ENCODE measurements around the gene DTNB.
A peak's percentile ranks its signal among the peaks of the same experiment; 100 is the strongest.

DTNB gene

DNA sequence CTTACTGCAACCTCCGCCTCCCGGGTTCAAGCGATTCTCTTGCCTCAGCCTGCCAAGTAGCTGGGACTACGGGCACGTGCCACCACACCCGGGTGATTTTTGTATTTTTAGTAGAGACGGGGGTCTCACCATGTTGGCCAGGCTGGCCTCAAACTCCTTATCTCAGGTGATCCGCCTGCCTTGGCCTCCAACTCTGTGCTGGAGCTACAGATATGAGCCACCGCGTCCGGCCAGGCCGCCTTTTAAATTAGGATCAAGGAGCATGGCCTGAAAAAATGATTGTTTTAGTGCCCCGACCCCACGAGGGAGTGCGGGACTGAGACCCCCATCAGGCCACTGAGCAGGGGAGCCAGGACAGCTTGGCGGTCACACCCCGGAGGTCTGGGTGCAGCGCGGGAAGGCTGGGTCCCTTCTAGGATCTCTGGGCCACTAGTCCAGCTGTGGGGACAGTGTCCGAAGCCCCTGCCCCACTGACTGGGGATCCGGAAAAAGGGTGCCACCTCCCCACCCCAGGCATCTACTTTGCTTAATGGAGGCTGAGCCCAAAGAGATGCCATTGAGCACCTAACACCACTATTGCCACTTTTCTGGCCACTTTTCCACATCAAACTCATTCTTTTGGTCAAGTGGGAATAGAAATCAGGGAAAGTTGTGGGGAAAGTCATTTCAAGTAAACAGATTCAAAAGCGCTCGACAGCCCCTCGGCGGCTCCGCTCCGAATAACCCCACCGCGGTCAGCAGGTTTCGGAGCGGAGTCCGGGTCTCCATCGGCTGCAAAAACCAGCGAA, 311.9 kb downstream of the DTNB start:
- DNase-seq, result no peak

DNA sequence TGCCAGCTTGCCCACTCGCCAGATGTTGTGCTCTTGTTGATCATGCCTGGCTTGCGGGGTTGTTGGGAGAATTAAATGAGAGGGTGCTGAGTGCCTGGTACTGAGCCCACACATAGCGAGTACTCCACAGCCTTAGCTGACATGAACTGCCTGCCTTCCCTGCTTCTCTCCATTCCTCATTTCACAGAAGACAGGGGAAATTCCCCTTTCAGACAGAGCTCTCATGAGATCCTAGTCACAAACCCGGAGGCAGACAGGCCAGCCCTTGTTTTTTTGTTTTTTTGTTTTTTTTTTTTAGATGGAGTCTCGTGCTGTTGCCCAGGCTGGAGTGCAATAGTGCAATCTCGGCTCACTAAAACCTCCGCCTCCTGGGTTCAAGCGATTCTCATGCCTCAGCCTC, 314.5 kb downstream of the DTNB start:
- no peak for DNase-seq

DNA sequence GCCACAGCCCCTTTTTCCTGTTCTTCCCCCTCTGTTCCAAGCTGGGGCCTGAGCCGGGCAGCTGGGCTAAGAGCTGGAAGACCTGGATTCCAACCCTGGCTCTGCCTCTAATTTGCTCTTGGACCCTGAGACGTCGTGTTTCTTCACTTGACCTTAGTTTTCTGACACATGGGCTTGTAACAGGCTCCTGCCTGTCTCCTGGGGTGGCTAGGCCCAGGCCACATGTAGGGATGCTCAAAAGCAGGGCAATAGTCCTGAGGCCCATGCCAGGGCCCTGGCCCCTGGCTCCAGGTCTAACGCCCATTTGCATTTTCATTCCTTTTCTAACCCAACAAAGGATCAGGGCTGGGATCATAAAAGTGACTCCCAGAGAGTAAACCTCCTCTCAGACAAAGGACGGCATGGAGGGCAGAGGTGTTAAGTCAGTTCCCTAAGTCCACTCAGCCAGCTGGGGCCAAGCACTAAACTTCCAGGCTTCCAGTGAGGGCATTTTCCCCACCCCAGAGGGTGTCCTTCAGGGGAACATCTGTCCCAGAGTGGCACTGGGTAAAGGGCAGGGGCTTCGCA, 315.0 kb downstream of the DTNB start:
- no peak for DNase-seq

- DNase-seq, result no peak
Observed at GRCh38 chr2:25356088-25356487, 317.3 kb downstream of the DTNB start.

DNA sequence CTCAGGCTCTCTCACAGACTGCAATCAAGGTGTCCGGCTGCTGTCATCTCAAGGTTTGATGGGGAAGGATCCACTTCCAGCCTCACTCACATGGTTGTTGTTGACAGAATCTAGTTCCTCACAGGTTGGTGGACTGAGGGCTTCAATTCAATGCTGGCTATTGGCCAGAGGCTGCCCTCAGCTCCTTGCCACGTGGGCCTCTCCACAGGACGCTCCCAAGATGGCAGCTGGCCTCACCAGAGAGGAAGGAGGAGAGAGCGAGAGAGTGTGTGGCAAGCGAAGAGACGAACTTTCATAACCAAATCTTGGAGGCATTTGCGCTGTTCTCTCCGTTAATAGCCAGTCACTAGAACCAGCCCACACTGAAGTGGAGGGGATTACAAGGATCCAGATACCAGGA, 318.1 kb downstream of the DTNB start:
- DNase-seq, result no peak

GRCh38 chr2:25354116-25354515, 319.3 kb downstream of the DTNB start:
- no peak for DNase-seq

DNA sequence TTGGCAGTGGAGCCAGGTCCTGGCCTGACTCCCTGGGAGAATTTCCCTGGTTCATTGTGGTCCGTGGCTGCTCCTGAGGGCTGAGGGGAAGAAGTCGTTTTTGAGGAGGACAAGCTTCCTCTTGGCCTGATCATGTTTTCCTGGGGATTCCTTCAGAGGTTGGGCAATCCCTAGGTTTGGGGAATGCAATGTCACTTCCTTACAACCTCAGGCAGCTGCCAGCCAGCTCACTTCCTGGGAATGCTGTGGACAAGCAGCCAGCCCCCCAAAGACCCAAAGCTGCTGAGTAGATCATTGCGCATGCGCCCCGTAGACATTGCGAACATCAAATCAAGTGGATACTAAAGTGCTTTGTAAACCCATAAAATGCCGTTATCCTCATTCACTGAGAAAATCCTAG, 324.0 kb downstream of the DTNB start:
- DNase-seq, result no peak

DNA sequence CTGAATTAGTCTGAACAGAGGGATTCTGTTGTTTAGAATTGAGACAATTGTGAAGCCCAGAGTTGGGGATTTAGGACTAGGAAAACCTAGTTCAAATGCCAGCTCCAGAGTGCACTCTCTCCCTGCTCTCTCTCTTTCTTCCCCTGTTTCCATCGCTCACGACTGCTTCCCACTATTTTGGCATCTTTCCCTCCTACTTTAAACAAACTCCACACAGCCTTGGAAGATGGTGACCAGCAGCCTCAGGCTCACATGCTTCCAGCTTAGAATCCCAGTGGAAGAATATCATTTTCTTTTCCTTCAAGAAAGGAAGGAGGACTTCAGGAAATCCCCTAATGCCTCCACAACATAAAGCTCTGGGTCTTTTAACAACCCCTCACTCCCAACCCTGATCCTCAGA, 325.5 kb downstream of the DTNB start:
- no peak for DNase-seq

DNA sequence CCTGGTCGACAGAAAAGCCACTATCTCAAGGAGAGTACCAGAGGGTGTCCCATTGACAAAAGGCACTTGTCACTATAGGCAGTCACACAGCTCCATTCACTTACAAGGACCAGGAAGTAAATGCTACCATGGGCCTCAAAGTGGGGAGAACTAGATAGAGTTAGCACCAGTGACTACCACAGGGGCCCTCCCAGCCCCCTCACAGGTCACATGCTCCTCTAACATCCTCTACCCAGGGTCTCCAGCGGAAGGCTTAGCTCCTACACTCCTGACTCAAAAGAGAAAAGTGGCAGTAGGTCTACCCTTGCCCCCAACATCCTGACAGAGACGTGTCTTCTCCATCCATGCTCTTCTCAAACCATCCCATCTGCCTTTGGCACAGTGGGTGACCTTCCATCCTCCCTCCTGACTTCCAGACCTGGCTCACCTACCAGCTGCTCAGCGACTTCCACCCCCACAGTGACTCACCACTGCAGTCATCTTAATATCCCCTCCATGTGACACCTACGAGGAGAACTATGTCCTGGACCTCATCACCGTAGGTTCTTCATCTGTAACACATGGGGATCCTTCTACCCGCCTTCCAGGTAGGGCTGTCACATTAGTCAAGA, 326.1 kb downstream of the DTNB start:
- DNase-seq, result no peak

GRCh38 chr2:25343187-25343825, 330.1 kb downstream of the DTNB start:
- DNase-seq, result no peak

GRCh38 chr2:25342372-25343186, 330.8 kb downstream of the DTNB start:
- DNase-seq, result peak; percentile 20

- DNase-seq, result no peak
Observed at GRCh38 chr2:25341753-25342371, 331.5 kb downstream of the DTNB start, which contains the start of gene DNMT3A. DNMT3A (minus strand) TSS chr2:25341925; CDS start chr2:25313984, 27,941 bp downstream.

DNA sequence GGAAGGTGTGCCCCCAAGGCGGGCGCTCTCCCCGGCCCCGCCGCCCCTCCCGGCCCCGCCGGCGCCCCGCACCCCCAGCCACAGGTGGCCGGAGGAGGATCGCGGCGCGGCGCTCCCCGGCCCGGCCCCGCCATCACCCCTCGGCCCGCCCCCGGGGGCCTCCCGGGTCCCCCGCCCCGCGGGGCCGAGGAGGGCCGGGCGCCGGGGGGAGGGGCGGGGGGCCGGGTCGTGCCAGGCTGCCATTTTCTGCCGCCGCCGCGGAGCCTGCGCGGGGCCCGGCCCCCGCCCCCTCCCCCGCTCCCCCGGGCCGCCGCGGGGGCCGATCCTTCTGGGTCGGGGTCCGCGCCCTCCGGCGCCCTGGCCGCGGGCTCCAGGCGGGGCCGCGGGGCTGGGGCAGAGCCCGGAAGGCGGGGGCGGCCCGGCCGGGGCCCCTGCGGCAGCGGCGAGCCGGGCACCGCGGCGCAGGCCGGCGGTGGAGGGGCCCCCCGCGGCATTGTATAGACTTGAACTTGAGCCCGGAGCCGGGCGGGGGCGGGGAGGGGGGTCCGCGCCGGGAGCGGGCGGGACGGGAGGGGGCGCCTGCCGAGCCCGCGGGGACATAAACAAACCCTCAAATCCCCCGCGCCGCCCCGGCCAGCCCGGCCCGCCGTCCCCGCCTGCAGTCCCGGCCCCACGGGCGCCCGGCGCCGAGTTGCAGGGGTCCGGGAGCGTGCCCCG, 332.2 kb downstream of the DTNB start:
- DNase-seq, result no peak

DNA sequence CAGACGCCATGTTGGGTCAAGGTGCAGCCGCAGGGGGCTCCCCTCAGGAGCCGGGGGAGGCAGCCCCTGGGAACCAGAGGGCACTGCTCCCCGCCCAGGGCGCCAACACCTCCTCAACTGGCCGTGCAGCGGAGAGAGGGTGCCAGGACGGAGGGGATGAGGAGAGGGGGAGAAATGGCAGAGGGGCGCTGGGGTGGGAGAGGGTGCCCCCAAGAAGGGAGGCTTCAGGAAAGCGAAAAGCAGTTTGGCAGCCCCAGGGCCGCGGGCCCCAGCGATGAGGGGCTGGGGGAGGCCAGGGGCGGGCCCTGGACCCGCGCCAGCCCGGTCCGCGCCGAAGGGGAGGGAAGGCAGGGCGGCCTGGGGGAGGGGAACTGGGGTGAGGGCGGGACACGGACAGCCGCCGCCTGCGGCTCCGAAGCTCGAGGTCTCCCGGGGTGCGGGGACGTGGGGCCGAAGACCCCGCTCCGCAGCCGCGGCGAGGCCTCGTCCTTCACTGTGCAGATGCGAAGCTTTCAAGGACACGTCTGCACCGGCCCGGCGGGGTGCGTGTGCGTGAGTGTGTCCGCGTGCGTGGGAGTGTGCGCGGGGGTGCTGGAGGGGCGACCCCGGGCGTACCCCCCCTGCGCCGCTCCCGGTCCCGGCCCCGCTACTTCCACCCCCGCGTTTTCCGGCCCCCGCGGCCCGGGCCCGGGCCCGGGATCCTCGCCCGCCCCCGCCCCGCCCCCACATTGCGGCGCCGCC, 333.0 kb downstream of the DTNB start:
- DNase-seq, result no peak

- no peak for DNase-seq
Observed at GRCh38 chr2:25339791-25340180, 333.6 kb downstream of the DTNB start.

DNA sequence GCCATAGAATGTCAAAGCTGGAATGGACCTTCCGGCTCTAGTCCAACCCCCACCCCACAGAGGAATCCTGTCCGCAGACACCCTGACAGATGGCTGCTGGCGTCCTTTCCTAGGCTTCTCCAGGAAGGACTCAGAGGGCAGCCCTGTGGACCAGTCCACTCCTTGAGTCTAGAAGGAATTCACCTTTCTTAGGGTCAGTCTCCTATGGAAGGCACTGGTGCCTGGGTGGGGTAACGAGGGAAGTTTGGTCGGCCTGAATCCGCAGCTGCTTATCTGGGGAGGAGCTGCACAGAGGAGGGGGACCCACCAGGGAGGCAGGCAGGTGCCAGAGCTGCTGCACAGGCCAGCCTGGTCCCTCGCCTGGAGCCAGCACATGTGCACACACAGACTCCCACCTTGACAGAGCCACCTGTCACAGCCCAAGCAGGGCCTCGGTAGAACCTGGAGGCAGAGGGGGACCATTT, 334.1 kb downstream of the DTNB start:
- no peak for DNase-seq

DNA sequence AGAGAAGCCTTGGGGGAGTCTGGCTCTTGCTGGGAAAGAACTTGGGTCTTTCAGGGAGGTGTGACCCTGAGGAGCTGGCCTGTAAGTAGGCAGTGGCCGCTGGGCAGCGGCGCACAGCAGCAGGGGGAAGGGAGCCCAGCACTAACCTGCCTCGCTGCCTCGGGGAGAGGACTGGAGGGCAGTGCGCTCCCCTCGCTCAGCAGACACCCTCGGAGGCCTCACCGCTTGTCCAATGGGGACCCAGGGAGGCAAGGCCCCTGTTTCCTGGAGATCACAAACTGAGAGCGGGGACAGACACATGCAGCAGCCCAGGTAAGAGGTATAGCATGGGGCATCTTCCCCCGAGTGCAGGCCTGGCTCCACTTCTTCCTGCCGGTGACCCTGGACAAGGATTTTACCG, 335.0 kb downstream of the DTNB start:
- DNase-seq, result no peak

- DNase-seq, result no peak
Observed at GRCh38 chr2:25337891-25338290, 335.5 kb downstream of the DTNB start.

DNA sequence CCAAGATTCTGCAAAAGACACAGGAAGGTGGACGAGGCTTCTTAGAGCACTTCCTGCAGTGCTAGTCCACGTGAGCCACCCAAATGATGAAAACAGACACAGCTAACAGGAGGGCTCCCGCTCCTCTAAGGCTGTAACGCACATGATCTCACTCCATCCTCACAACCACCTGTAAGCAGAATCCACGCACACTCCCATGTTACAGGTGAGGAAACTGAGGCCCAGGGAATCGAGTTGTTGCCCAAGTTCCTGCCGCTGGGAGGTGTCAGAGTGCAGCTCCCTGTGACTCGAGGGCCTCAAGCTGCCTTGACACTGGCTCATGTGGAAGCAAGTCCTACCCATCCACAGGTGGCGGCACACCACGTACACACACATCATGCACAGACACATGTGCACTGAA, 336.1 kb downstream of the DTNB start:
- DNase-seq, result no peak

DNA sequence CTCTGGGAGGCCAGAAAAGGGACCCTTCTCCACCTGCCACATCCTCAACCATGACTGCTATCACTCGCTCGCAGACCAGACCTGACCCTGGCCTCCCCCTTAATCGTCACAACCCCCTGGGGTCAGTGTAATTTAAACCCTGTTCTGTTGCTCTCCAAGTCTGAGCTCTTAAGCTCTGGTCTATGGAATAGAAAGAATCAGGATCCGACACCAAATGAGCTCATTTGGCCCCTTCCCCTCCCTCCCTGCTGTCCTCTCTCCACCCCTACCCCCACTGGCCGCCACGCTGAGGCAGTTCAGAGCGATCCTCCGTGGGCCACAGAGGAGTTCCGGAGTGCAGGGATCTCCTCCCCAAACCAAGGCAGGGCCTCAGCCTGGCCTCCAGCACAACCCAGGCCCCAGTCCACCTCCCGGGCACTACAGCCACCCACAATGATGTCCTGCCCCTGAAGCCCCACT, 337.0 kb downstream of the DTNB start:
- DNase-seq, result no peak

- DNase-seq, result no peak
Observed at GRCh38 chr2:25335971-25336370, 337.4 kb downstream of the DTNB start.
